H1 (cell line): ENCODE data around the gene ADAMTS9. TPM values are rescaled to one million over a fixed set of nuclear protein-coding genes. Genes with fewer than 3 reads are reported as not detected.

Source experiments
- CTCF ChIA-PET: fragments of 300-600 bp; sonication (Branson Sonifier 250); formaldehyde crosslinking; loops from one replicate; lab custom pipeline; 2021; ENCODE audit not compliant: partially characterized antibody; lab: Charles Lee
- POLR2A ChIA-PET: fragments of 300-600 bp; sonication (Branson Sonifier 250); formaldehyde crosslinking; loops from one replicate; lab custom pipeline; 2021; ENCODE audit warnings: inconsistent platforms; ENCODE audit not compliant: partially characterized antibody; lab: Charles Lee
- DNase-seq, 2 experiments: peaks; one replicate each; pipeline versions ENCODE4 v3.0.0 to v3.0.0-alpha.2; 2010 to 2022; ENCODE audit warnings: low spot score in 2 of 2, low read depth in 1 of 2, mixed read lengths in 1 of 2
- FAIRE-seq: peaks from 2 replicates; lab custom pipeline; 2011; peaks lifted over from hg19 to GRCh38; lab: Jason Lieb, UNC
- H2AFZ ChIP-seq: 2 replicates; pipeline ENCODE4 v1.8.1; 2012; ENCODE audit warnings: low read length, inconsistent platforms
- H2AK5ac ChIP-seq: 2 replicates; pipeline ENCODE4 v1.6.1; 2013; ENCODE audit warnings: low read depth, low read length
- H2BK120ac ChIP-seq: replicated peaks from 2 replicates; pipeline ENCODE3; 2013; ENCODE audit warnings: low read depth, low read length, inconsistent platforms
- H2BK12ac ChIP-seq: 2 replicates; pipeline ENCODE4 v1.6.1; 2013; ENCODE audit warnings: low read depth, low read length
- H2BK15ac ChIP-seq: 2 replicates; pipeline ENCODE4 v1.6.1; 2013; ENCODE audit warnings: low read length
- H2BK20ac ChIP-seq: 2 replicates; pipeline ENCODE4 v1.6.1; 2013; ENCODE audit warnings: low read length
- H2BK5ac ChIP-seq: 2 replicates; pipeline ENCODE4 v1.6.1; 2013; ENCODE audit warnings: low read depth, low read length
- H3K14ac ChIP-seq: 2 replicates; pipeline ENCODE4 v1.6.1; 2013; ENCODE audit warnings: inconsistent platforms; ENCODE audit not compliant: insufficient read length
- H3K18ac ChIP-seq: 2 replicates; pipeline ENCODE4 v1.6.1; 2013; ENCODE audit warnings: low read length; ENCODE audit errors: extremely low read depth
- H3K23ac ChIP-seq: 2 replicates; pipeline ENCODE4 v1.6.1; 2013; ENCODE audit warnings: inconsistent platforms; ENCODE audit not compliant: insufficient read length
- H3K23me2 ChIP-seq: 2 replicates; pipeline ENCODE4 v1.6.1; 2013; ENCODE audit warnings: low read depth, low read length
- H3K27ac ChIP-seq: 2 replicates; pipeline ENCODE4 v1.6.1; 2011; ENCODE audit warnings: low read depth, low read length, inconsistent platforms
- H3K27me3 ChIP-seq, 4 experiments: replicated peaks in 1 of 4; 1 replicate in 1 of 4; 2 replicates in 3 of 4; pipeline versions ENCODE4 v1.6.1 to v1.8.1; 2011 to 2013; ENCODE audit warnings: low read length in 3 of 4, mild to moderate bottlenecking in 3 of 4, inconsistent platforms in 2 of 4, mixed read lengths in 2 of 4, moderate library complexity in 1 of 4; ENCODE audit not compliant: control insufficient read depth in 3 of 4, insufficient read depth in 3 of 4; ENCODE audit errors: extremely low read depth in 1 of 4
- H3K36me3 ChIP-seq, 4 experiments: 2 replicates each; pipeline versions ENCODE4 v1.6.1 to v1.8.1; 2011 to 2013; ENCODE audit warnings: mild to moderate bottlenecking in 4 of 4, low read length in 3 of 4, moderate library complexity in 2 of 4, control low read depth in 1 of 4, inconsistent platforms in 1 of 4; ENCODE audit not compliant: insufficient read depth in 4 of 4, control insufficient read depth in 2 of 4
- H3K4ac ChIP-seq: replicated peaks from 2 replicates; pipeline ENCODE3; 2013; ENCODE audit warnings: low read length, low read depth, mixed read lengths, inconsistent platforms; ENCODE audit not compliant: insufficient read length
- H3K4me1 ChIP-seq, 4 experiments: replicated peaks in 1 of 4; 1 replicate in 1 of 4; 2 replicates in 3 of 4; pipeline versions ENCODE4 v1.6.1 to v1.8.1; 2011 to 2013; ENCODE audit warnings: low read length in 3 of 4, inconsistent platforms in 2 of 4, mixed read lengths in 1 of 4; ENCODE audit not compliant: insufficient read depth in 4 of 4, control insufficient read depth in 3 of 4
- H3K4me2 ChIP-seq, 2 experiments: 2 replicates each; pipeline versions ENCODE4 v1.6.1 to v1.8.1; 2011 to 2013; ENCODE audit warnings: low read depth in 2 of 2, low read length in 2 of 2, control low read depth in 1 of 2, inconsistent platforms in 1 of 2, mild to moderate bottlenecking in 1 of 2; ENCODE audit not compliant: insufficient read depth in 1 of 2
- H3K4me3 ChIP-seq, 4 experiments: fragments of 200-600, 300-600 bp in 1 of 4; sonication (generic), shearing (Covaris generic), sonication (Bioruptor Twin) in 1 of 4; 2 replicates each; pipeline versions ENCODE4 v1.5.1 to v1.8.1; 2011 to 2016; ENCODE audit warnings: low read length in 4 of 4, low read depth in 3 of 4, control low read depth in 2 of 4, inconsistent platforms in 2 of 4, mild to moderate bottlenecking in 2 of 4, mixed read lengths in 1 of 4, moderate library complexity in 1 of 4; ENCODE audit not compliant: insufficient read depth in 2 of 4; ENCODE audit errors: extremely low read depth in 1 of 4
- H3K56ac ChIP-seq: replicated peaks from 2 replicates; pipeline ENCODE3; 2013; ENCODE audit warnings: low read depth, mild to moderate bottlenecking, mixed read lengths, low read length, inconsistent platforms; ENCODE audit not compliant: insufficient read length
- H3K79me1 ChIP-seq: 2 replicates; pipeline ENCODE4 v1.6.1; 2013; ENCODE audit warnings: low read depth, low read length, control low read depth
- H3K79me2 ChIP-seq, 2 experiments: 2 replicates each; pipeline versions ENCODE4 v1.6.1 to v1.8.1; 2012 to 2013; ENCODE audit warnings: low read length in 2 of 2, mild to moderate bottlenecking in 2 of 2, inconsistent platforms in 1 of 2; ENCODE audit not compliant: insufficient read depth in 2 of 2, control insufficient read depth in 1 of 2
- H3K9ac ChIP-seq, 4 experiments: replicated peaks in 1 of 4; 1 replicate in 1 of 4; 2 replicates in 3 of 4; pipeline versions ENCODE4 v1.6.1 to v1.8.1; 2011 to 2013; ENCODE audit warnings: low read depth in 3 of 4, low read length in 3 of 4, control low read depth in 2 of 4, mild to moderate bottlenecking in 2 of 4, moderate library complexity in 2 of 4, inconsistent platforms in 1 of 4; ENCODE audit errors: extremely low read depth in 1 of 4
- H3K9me3 ChIP-seq, 2 experiments: 2 replicates each; pipeline versions ENCODE4 v1.6.1 to v1.8.1; 2012 to 2013; ENCODE audit warnings: mild to moderate bottlenecking in 2 of 2, moderate library complexity in 2 of 2, control low read depth in 1 of 2, inconsistent platforms in 1 of 2, low read depth in 1 of 2, low read length in 1 of 2, mixed read lengths in 1 of 2; ENCODE audit not compliant: insufficient read depth in 2 of 2
- H4K20me1 ChIP-seq, 2 experiments: replicated peaks in 1 of 2; 2 replicates each; pipeline versions ENCODE3 to v1.8.1; 2011 to 2013; ENCODE audit warnings: inconsistent platforms in 2 of 2, low read length in 2 of 2, mild to moderate bottlenecking in 1 of 2; ENCODE audit not compliant: insufficient read depth in 2 of 2, control insufficient read depth in 1 of 2
- H4K5ac ChIP-seq: 2 replicates; pipeline ENCODE4 v1.6.1; 2013; ENCODE audit warnings: low read length, low read depth, mixed read lengths, inconsistent platforms; ENCODE audit not compliant: insufficient read length
- H4K8ac ChIP-seq: 2 replicates; pipeline ENCODE4 v1.8.0; 2013; ENCODE audit warnings: mild to moderate bottlenecking, moderate library complexity, low read length, inconsistent platforms; ENCODE audit not compliant: insufficient read depth; ENCODE audit errors: extremely low read depth
- H4K91ac ChIP-seq: replicated peaks from 2 replicates; pipeline ENCODE3; 2013; ENCODE audit warnings: low read length, mixed read lengths, inconsistent platforms; ENCODE audit not compliant: insufficient read length
- BCL11A ChIP-seq, 2 experiments: IDR thresholded peaks; one replicate each; pipeline ENCODE4 v1.6.1; 2011; ENCODE audit warnings: low read depth in 2 of 2, low read length in 2 of 2, mild to moderate bottlenecking in 2 of 2
- BRCA1 ChIP-seq: IDR thresholded peaks from 2 replicates; pipeline ENCODE4 v1.6.1; 2012; ENCODE audit warnings: low read depth, low read length, improper control_type of control experiment
- CEBPB ChIP-seq: IDR thresholded peaks from 2 replicates; pipeline ENCODE4 v1.6.1; 2012; ENCODE audit warnings: low read depth, low read length
- CHD1 ChIP-seq: IDR thresholded peaks from 2 replicates; pipeline ENCODE4 v1.6.1; 2012; ENCODE audit warnings: low read depth, low read length, improper control_type of control experiment
- FOSL1 ChIP-seq: IDR thresholded peaks from 2 replicates; pipeline ENCODE4 v1.6.1; 2011; ENCODE audit warnings: mild to moderate bottlenecking, low read depth, low read length, moderate library complexity; ENCODE audit not compliant: insufficient read depth
- JUND ChIP-seq: IDR thresholded peaks from 2 replicates; pipeline ENCODE4 v1.6.1; 2011; ENCODE audit warnings: mild to moderate bottlenecking, improper control_type of control experiment, low read length
- KDM1A ChIP-seq: fragments of 200-600, 300-600 bp; sonication (generic); IDR thresholded peaks from 2 replicates; pipeline ENCODE4 v1.7.1; 2016; ENCODE audit warnings: mild to moderate bottlenecking, low read length, borderline replicate concordance
- NANOG ChIP-seq: IDR thresholded peaks from 2 replicates; pipeline ENCODE4 v1.6.1; 2011; ENCODE audit warnings: low read length, low read depth, mild to moderate bottlenecking, inconsistent platforms; ENCODE audit not compliant: insufficient read depth, poor library complexity, severe bottlenecking
- NRF1 ChIP-seq: IDR thresholded peaks from 2 replicates; pipeline ENCODE4 v1.6.1; 2011; ENCODE audit warnings: mild to moderate bottlenecking, low read depth, low read length, improper control_type of control experiment
- SIN3A ChIP-seq, 2 experiments: IDR thresholded peaks in 1 of 2; conservative IDR thresholded peaks in 1 of 2; 2 replicates each; pipeline ENCODE4 v1.6.1; 2011 to 2012; ENCODE audit warnings: low read length in 2 of 2, improper control_type of control experiment in 1 of 2, low read depth in 1 of 2, mild to moderate bottlenecking in 1 of 2
- SP2 ChIP-seq: IDR thresholded peaks from 2 replicates; pipeline ENCODE4 v1.6.1; 2012; ENCODE audit warnings: mild to moderate bottlenecking, low read length, inconsistent platforms
- SRF ChIP-seq: IDR thresholded peaks from 2 replicates; pipeline ENCODE4 v1.6.1; 2011; ENCODE audit warnings: mild to moderate bottlenecking, low read depth, low read length, moderate library complexity
- TAF1 ChIP-seq: IDR thresholded peaks from 2 replicates; pipeline ENCODE4 v1.6.1; 2011; ENCODE audit warnings: mild to moderate bottlenecking, low read depth, low read length
- WGBS, 2 experiments: shearing (Covaris generic) in 1 of 2; methylation state at CpG; one replicate each; pipeline versions ENCODE4 v1.1.6 to v1.1.7; 2013 to 2015; ENCODE audit warnings: low lambda C conversion rate in 2 of 2, mixed read lengths in 2 of 2, inconsistent platforms in 1 of 2, low coverage in 1 of 2, missing lambda C conversion rate in 1 of 2; ENCODE audit not compliant: insufficient replicate concordance in 2 of 2, insufficient coverage in 1 of 2, insufficient read length in 1 of 2; ENCODE audit errors: extremely low coverage in 1 of 2, missing lambda C conversion rate in 1 of 2; 5-methylcytosine and 5-hydroxymethylcytosine counted together
- polyA plus RNA-seq, 7 experiments: library from polyadenylated mRNA; depleted of rRNA in 3 of 7; stranded (reverse) in 5 of 7; unstranded in 2 of 7; fragments of >200 nt in 5 of 7; fragments of 200-250 nt in 2 of 7; gene quantifications; 1 replicate in 5 of 7; 2 replicates in 1 of 7; 4 replicates in 1 of 7; pipeline versions ENCODE4 v1.2.1 to v1.2.3, GENCODE V29; 2011 to 2013; ENCODE audit warnings: missing spikeins in 2 of 7, mixed read lengths in 2 of 7
- total RNA-seq: library from RNA; stranded (reverse); fragmentation: NEBNext Ultra II Directional; extraction: Animal tissue kit (Norgen Biotek cat#: 25700); gene quantifications from 2 replicates; pipeline ENCODE4 v1.2.1, GENCODE V29; 2021
- TF ChIP-seq, protein P1 (sequence below): IDR thresholded peaks from 2 replicates; pipeline ENCODE4 v1.6.1; 2011; ENCODE audit warnings: low read length, improper control_type of control experiment

Gene ADAMTS9
- total and polyA plus RNA-seq, 2 of the 8 experiments (the other 6 are each of a cell fraction or from before 2014, with no cell fraction given) = 0.20 to 0.41 TPM

DNA sequence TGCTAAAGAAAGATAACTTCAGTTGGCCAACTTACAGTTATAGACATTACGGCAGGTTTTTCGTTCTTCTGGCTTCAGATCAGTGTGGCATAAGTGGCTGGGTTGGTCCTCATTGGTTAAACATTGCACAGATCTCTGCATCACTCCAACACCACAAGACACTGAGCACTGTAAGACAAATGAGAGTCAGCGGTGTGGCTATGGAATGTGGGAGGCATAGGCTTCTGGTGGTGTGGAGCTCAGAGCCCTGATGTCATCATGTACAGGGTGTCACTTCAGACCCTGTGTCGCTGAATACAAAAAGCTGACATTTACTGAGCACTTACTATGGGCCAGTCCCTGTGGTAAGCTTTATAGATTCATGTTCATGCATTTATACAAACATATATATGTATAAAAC lies 146.0 kb downstream of the ADAMTS9 start:
- Histone ChIP-seq H3K23ac (no peak overlapping the region), H3K4me2 (no peak overlapping the region), H3K14ac (no peak overlapping the region), H3K56ac (no peak overlapping the region), H2AK5ac (no peak overlapping the region), H3K9ac (no peak overlapping the region), H3K4ac (no peak overlapping the region), H3K79me1 (no peaks in the 10 kb centered on the region), H4K91ac (no peak overlapping the region), H2BK120ac (no peak overlapping the region), H3K4me3 (no peak overlapping the region), H3K36me3 (no peaks in the 10 kb centered on the region), H4K5ac (no peak overlapping the region), H2BK20ac (no peak overlapping the region), H3K23me2 (0 out of 2 replicates have a peak, but pooled peaks cover 1% of the 10 kb centered on the region), H2BK15ac (no peak overlapping the region), H3K27ac (no peak overlapping the region), H3K79me2 (no peaks in the 10 kb centered on the region), H4K8ac (no peak overlapping the region), H4K20me1 (no peaks in the 10 kb centered on the region), H3K9me3 (no peaks in the 10 kb centered on the region), H3K18ac (no peak overlapping the region), H2BK12ac (no peak overlapping the region), H3K27me3 (no peaks in the 10 kb centered on the region), H2BK5ac (no peak overlapping the region), H3K4me1 (no peaks in the 10 kb centered on the region), H2AFZ (no peak overlapping the region)
- FAIRE-seq (no peak), DNase-seq (no peak)
- 85% methylated on average over 4 of the region's 4 CpGs; no CpG with 5 or more reads in 1 of the 2 experiments for WGBS, 2 experiments
- TF ChIP-seq JUND = no peak
- TF ChIP-seq SP2 = no peak
- no peak for TF ChIP-seq CEBPB
- TF ChIP-seq NRF1 = no peak
- no peak for TF ChIP-seq CHD1
- TF ChIP-seq, protein P1, sequence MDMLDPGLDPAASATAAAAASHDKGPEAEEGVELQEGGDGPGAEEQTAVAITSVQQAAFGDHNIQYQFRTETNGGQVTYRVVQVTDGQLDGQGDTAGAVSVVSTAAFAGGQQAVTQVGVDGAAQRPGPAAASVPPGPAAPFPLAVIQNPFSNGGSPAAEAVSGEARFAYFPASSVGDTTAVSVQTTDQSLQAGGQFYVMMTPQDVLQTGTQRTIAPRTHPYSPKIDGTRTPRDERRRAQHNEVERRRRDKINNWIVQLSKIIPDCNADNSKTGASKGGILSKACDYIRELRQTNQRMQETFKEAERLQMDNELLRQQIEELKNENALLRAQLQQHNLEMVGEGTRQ = no peak
- no peak for TF ChIP-seq TAF1
- TF ChIP-seq SRF = no peak
- no peak for TF ChIP-seq BRCA1
- no peak for TF ChIP-seq FOSL1
- no peak for TF ChIP-seq SIN3A (conservative IDR thresholded peaks at IDR 0.05 in 1 of 2, IDR thresholded peaks at IDR 0.05 in 1 of 2; ENCODE audit: low read depth in 1 of 2, low read length in 2 of 2)
- TF ChIP-seq NANOG = no peak
- no peak for TF ChIP-seq BCL11A (IDR thresholded peaks at IDR 0.05; ENCODE audit: low read depth in 2 of 2, low read length in 2 of 2)
- TF ChIP-seq KDM1A = no peak
- CTCF ChIA-PET = interaction anchor here (4.2 kb wide), 1 partner anchor 11 kb away, joined by 15 read pairs; no protein-coding TSS in a partner anchor
- POLR2A ChIA-PET = no interaction called here
